ENCODE data around the gene TSC22D4.
"Not testable (repeated sequence)": the region's sequence is repeated elsewhere in the genome, so short reads cannot be mapped to it uniquely, and the experiment has no call there.

Gene TSC22D4

GRCh38 chr7:100472121-100472851 is 6.7 kb downstream of the TSC22D4 start:
- no peak for DNase-seq

GRCh38 chr7:100471021-100471420 is 8.0 kb downstream of the TSC22D4 start:
- DNase-seq, result no peak

GRCh38 chr7:100469227-100470044 is 9.6 kb downstream of the TSC22D4 start:
- DNase-seq, result no peak

GRCh38 chr7:100467638-100468373 is 11.2 kb downstream of the TSC22D4 start:
- DNase-seq, result no peak

GRCh38 chr7:100466653-100467605 is 12.1 kb downstream of the TSC22D4 start:
- no peak for DNase-seq

GRCh38 chr7:100465702-100466311 is 13.2 kb downstream of the TSC22D4 start:
- DNase-seq, result no peak

GRCh38 chr7:100465299-100465698 is 13.7 kb downstream of the TSC22D4 start:
- no peak for DNase-seq

- DNase-seq, result no peak
These were observed 14.2 kb downstream of the TSC22D4 start for GRCh38 chr7:100464791-100465190.

- DNase-seq, result no peak
These were observed 14.8 kb downstream of the TSC22D4 start, which contains the start of gene SPACDR for GRCh38 chr7:100464210-100464660. Gene SPACDR, minus strand, starts transcription at chr7:100464260. Its CDS starts 235 bp downstream, at chr7:100464025.

- no peak for DNase-seq
These were observed 22.0 kb downstream of the TSC22D4 start for GRCh38 chr7:100457033-100457432.

GRCh38 chr7:100456562-100456961 is 22.5 kb downstream of the TSC22D4 start:
- DNase-seq, result no peak

GRCh38 chr7:100455206-100455605 is 23.8 kb downstream of the TSC22D4 start:
- DNase-seq, result no peak

- not testable (repeated sequence) for DNase-seq
These were observed 25.2 kb downstream of the TSC22D4 start for GRCh38 chr7:100453854-100454253.

GRCh38 chr7:100452513-100452912 is 26.5 kb downstream of the TSC22D4 start:
- DNase-seq, result no peak

- DNase-seq, result no peak
These were observed 29.7 kb downstream of the TSC22D4 start for GRCh38 chr7:100449190-100449795.

- DNase-seq, result not testable (repeated sequence)
These were observed 31.7 kb downstream of the TSC22D4 start for GRCh38 chr7:100447363-100447762.

- no peak for DNase-seq
These were observed 33.0 kb downstream of the TSC22D4 start for GRCh38 chr7:100446040-100446439.

GRCh38 chr7:100444311-100445278 is 34.4 kb downstream of the TSC22D4 start:
- DNase-seq, result no peak

GRCh38 chr7:100443096-100443840 is 35.7 kb downstream of the TSC22D4 start:
- no peak for DNase-seq
